Activated T-cell treated with anti-CD3 and anti-CD28 coated beads, Interleukin-2, amount 50 U/mL, for 72 hours (primary cell): ENCODE measurements around the gene ITPA. TPM values are rescaled to one million over a fixed set of nuclear protein-coding genes. Genes with fewer than 3 reads are reported as not detected.

Source experiments
- ATAC-seq, 2 donors: fragments of 150-1000 bp; cut with Tn5 transposase; replicated peaks in 1 of 2; 2 replicates each; pipeline ENCODE4 v1.10.0; 2021; ENCODE audit warnings: moderate library complexity in 2 of 2, mild to moderate bottlenecking in 1 of 2
- DNase-seq, 2 donors: peaks; one replicate each; pipeline ENCODE4 v3.0.0; 2021 to 2022; ENCODE audit warnings: mixed read lengths in 1 of 2
- H3K27ac Mint-ChIP-seq: one replicate; pipeline ENCODE4 v1.8.0; 2022; ENCODE audit warnings: mild to moderate bottlenecking, moderate library complexity, mixed read lengths
- H3K27me3 Mint-ChIP-seq: one replicate; pipeline ENCODE4 v1.8.0; 2022; ENCODE audit warnings: low read depth, mixed read lengths
- H3K36me3 Mint-ChIP-seq, 2 donors: one replicate each; pipeline ENCODE4 v1.8.0; 2022; ENCODE audit warnings: mixed read lengths in 2 of 2, mild to moderate bottlenecking in 1 of 2; ENCODE audit not compliant: insufficient read depth in 2 of 2
- H3K4me1 Mint-ChIP-seq: one replicate; pipeline ENCODE4 v1.8.0; 2022; ENCODE audit warnings: low read depth, mixed read lengths
- H3K4me3 Mint-ChIP-seq, 2 donors: one replicate each; pipeline ENCODE4 v1.8.0; 2022; ENCODE audit warnings: mild to moderate bottlenecking in 2 of 2, mixed read lengths in 2 of 2, moderate library complexity in 2 of 2
- H3K9me3 Mint-ChIP-seq, 2 donors: one replicate each; pipeline ENCODE4 v1.8.0; 2022; ENCODE audit warnings: mixed read lengths in 2 of 2
- total RNA-seq, 2 donors: library from RNA; stranded (reverse); gene quantifications; one replicate each; pipeline ENCODE4 v1.2.3, GENCODE V29; 2022

ITPA gene
- 10 to 100 TPM; 66.0 to 67.0 TPM for total RNA-seq

DNA sequence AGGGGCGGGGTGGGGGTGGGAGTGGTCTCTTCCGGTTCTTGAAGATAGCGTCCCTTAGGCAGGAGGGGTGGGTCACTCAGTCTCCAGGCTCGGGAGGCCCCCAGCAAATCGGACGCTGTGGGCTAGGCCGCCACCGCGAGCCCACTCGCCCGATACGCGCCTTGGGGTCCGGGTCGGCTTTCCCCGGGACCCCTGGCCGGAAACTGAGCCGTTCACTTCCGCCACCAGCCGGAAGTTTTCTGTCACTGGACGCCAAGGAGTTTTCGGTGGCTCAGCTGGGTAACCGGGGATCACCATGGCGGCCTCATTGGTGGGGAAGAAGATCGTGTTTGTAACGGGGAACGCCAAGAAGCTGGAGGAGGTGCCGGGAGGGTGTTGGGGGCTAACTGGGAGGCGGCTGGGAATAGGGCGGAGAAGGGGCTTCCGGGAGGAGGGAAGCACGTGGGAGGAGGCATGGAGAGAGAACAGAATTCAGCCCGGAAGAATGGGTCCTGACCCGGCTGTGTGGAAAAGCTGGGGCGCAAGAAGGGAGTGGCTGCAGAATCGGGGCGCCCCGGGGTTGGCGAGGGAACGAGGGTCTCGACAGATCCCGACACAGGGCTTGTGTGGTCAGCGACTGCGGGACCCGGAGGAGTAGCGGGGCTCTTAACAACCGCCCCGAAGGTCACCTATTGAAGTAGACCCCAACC lies at the start of gene ITPA:
Gene ITPA, plus strand, starts transcription at position 242 of the 689 bp plus-strand sequence. Its CDS starts 54 bp downstream, at position 296.
- no peaks in the 10 kb centered on the region for H3K9me3 Mint-ChIP-seq
- ATAC-seq = peak; percentile 64 to 68
- H3K27ac Mint-ChIP-seq = peak within 1 kb of the TSS; percentile 92
- H3K4me3 Mint-ChIP-seq = peak within 1 kb of the TSS; percentile 89 to 100
- peaks cover 49% of the 10 kb centered on the region for H3K4me1 Mint-ChIP-seq
- peak; percentile 73 to 75 for DNase-seq
- no peaks in the 10 kb centered on the region for H3K27me3 Mint-ChIP-seq
- H3K36me3 Mint-ChIP-seq = peaks cover 12% of the 10 kb centered on the region in 2 donors

DNA sequence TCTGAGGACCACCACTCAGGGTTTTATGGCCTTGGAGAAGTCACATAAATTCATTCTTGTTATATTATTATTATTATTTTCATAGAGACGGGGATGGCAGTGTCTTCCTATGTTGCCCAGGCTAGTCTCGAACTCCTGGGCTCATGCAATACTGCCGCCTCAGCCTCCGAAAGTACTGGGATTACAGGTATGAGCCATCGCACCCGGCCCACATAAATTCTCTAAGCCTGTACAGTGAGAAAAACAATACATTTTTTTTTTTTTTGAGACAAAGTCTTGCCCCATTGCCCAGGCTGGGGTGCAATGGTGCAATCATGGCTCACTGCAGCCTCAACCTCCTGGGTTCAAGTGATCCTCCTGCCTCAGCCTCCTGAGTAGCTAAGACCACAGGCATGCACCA lies 48.9 kb upstream of the ITPA start:
- no peak for DNase-seq
- peak overlapping the region in 1 of 2 donors; percentile 8 for H3K4me3 Mint-ChIP-seq
- ATAC-seq = no peak

DNA sequence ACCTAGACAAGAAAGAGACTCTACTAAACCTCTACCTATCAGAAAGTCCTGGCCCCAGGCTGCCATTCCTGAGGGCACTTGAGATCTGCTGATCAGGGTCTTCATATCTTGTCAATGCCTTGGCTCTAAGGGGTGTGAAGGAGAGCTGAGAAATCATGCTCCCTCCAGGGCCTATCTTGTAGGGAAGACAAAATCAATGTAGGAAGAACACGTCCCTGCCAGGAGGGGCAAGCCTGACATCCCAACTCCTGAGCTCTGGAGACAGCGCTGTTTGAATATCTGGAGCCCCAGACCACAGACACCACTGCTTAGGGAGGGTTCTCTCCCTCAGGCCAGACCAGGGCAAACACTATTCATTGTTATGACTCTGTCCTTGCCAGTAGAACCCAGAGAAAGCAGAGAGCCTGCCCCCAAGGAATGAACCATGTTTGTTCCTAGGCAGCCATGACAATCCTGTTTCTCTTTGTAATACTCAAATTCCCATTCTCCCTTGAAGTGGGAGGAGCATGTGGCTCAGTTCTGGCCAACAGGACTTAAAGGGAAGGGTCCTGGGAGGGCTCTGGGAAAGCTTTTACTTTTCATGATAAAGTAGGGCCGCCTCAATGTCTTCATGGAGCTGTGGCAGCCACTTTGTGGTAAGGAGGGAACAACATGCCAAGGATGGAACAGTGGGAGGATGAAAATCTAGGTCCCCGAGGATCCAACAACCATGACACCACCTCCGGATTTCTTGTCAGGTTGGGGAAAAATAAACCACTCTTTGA lies 47.8 kb upstream of the ITPA start:
- peaks cover 28% of the 10 kb centered on the region for H3K4me1 Mint-ChIP-seq
- no peak overlapping the region for H3K27ac Mint-ChIP-seq
- peaks cover 3 to 6% of the 10 kb centered on the region in 2 donors for H3K36me3 Mint-ChIP-seq

More for the DNA sequence above, 48.9 kb upstream of the ITPA start:
- no peak overlapping the region for H3K27ac Mint-ChIP-seq
- H3K4me1 Mint-ChIP-seq = peaks cover 39% of the 10 kb centered on the region
- no peaks in the 10 kb centered on the region for H3K27me3 Mint-ChIP-seq
- H3K9me3 Mint-ChIP-seq = no peaks in the 10 kb centered on the region
- H3K36me3 Mint-ChIP-seq = peaks cover 6 to 10% of the 10 kb centered on the region in 2 donors

GRCh38 chr20:3162080-3162611 lies 47.2 kb upstream of the ITPA start:
- Mint-ChIP-seq H3K4me3 (no peak overlapping the region), H3K27me3 (no peaks in the 10 kb centered on the region), H3K27ac (no peak overlapping the region), H3K36me3 (peaks cover 3 to 6% of the 10 kb centered on the region in 2 donors), H3K9me3 (no peaks in the 10 kb centered on the region), H3K4me1 (peaks cover 22% of the 10 kb centered on the region)
- ATAC-seq = no peak
- DNase-seq = no peak

More for the DNA sequence above, 47.8 kb upstream of the ITPA start:
- DNase-seq (no peak), ATAC-seq (no peak)
- H3K27me3 Mint-ChIP-seq = no peaks in the 10 kb centered on the region
- no peak overlapping the region for H3K4me3 Mint-ChIP-seq
- no peaks in the 10 kb centered on the region for H3K9me3 Mint-ChIP-seq

DNA sequence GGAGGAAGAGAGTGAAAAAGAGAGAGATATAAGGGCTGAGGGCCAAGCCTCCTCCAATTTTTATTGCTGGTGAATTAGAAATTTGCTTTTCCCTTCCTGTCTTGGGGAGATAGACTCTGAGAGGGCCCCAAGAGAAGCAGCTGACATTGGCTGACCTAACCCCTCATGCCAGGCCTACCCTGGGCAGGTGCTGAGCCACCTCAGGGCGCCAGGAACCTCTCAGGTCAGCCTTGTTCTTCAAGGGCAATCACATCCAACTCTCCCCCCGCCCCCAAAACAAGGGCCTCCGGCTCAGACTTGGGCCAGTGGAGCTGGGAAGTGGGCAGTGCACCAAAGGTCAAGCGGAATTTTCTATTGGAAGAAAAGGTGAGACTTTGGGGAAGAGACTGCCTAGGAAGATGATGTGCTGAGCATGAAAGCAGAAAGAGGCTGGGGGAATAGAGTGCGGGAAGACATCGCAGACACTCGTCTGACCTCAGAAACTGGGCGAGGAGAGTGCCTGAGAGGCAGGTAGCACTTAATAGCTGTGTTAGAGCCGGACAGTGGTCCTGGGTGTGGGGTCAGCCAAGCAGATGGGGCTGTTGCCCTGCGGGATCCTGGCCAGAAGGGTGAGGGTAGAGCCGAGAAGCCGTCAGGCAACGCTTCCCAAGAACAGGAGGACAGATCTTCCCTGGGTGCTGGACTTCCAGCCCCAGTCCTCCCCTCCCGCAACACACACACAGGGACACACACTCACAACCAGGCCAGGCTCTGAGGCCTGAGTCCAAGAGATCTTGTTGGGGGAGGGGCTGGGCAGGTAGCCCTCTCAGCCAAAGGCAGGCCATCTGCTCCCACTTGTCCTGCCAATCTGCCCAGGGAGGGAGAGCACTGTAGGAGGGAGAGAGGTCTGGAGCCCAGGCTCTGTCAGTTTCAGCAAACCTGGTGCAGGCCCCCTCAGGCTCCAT lies 45.9 kb upstream of the ITPA start:
- no peak for DNase-seq
- Mint-ChIP-seq H3K9me3 (no peaks in the 10 kb centered on the region), H3K36me3 (peaks cover 3 to 6% of the 10 kb centered on the region in 2 donors), H3K27ac (no peak overlapping the region), H3K4me1 (peaks cover 10% of the 10 kb centered on the region), H3K27me3 (peaks cover 1% of the 10 kb centered on the region), H3K4me3 (no peak overlapping the region)
- ATAC-seq = no peak

DNA sequence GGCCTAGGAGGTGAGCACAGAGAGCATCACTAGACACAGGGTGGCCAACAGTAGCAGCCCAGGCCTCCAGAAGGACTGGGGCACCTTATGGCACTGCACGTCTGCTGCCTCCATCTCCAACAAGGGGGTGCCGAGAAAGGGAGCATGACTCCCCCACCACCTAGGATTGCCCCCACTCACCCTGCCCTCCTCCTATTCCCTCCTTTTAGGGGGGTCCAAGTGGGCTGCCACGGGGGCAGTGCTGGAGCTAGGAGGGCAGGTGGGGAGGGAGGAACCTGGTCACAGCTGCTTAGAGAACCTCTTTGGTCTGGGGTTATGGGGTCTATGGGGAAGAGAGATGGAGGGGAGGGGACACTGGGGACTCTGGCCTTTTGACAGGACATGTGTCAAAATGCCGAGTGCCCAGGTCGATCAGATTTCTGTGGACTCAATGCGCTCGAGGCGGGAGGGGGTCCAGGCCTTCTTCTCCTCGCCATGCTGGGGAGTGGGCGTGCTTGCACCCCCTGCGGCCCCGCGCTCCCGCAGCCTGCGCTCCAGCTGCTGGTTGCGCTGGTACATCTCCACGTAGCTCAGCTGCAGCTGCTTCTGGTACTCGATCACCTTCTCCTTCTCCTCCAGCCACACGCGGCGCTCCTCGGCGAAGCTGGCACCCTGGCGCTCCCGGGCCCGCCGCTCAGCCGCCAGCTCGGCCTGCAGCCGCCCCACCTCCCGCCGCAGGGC lies 45.1 kb upstream of the ITPA start:
- ATAC-seq (no peak), DNase-seq (no peak)
- no peaks in the 10 kb centered on the region for H3K9me3 Mint-ChIP-seq
- H3K27me3 Mint-ChIP-seq = peaks cover 10% of the 10 kb centered on the region
- H3K4me3 Mint-ChIP-seq = no peak overlapping the region
- peaks cover 4% of the 10 kb centered on the region for H3K4me1 Mint-ChIP-seq
- no peak overlapping the region for H3K27ac Mint-ChIP-seq
- H3K36me3 Mint-ChIP-seq = peaks cover 1 to 3% of the 10 kb centered on the region in 2 donors

GRCh38 chr20:3164763-3165410 lies 44.4 kb upstream of the ITPA start:
- no peaks in the 10 kb centered on the region for H3K9me3 Mint-ChIP-seq
- peaks cover 15% of the 10 kb centered on the region for H3K27me3 Mint-ChIP-seq
- H3K36me3 Mint-ChIP-seq = no peaks in the 10 kb centered on the region
- DNase-seq (no peak), ATAC-seq (no peak)
- H3K4me1 Mint-ChIP-seq = peaks cover 2% of the 10 kb centered on the region
- no peak overlapping the region for H3K4me3 Mint-ChIP-seq
- H3K27ac Mint-ChIP-seq = no peak overlapping the region

DNA sequence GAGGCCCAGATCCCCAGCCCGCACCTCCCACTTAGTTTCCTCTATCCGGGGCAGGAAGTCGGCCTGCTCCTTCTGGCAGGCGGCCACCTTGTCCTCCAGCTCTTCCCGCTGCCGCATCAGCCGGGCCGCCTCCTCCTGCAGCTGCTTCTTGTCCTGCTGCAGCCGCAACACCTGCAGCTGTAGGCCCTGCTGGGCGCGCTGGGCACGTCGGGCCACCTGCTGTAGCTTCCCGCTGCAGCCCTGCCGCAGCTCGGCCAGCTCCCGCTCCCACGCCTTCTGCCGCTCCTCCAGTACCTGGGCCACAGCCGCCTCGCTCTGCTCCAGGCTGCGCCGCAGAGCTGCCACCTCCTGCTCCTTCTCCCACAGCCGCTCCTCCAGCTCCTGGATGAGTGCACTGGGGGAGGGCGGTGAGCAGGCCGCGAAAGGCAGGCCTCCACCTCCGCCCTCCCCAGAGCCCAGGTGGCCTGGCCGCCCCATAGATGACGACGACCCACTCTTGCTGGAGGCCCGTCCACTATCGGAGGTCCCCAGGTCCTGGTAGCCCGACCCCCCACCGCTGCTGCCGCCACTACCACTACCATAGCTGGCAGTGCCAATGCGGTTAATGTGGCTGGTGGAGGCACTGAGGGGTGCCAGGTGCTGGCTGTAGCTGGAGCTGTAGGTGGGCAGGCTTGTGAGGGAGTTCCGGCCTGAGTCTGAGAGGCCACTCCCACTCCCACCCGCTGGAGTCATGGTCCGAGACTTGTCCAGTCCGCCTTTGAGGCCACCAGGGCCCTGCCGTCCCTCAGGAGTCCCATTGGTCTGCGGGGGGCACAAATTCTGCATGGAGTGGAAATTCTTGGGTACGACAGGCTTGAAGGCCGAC lies 43.6 kb upstream of the ITPA start:
- Mint-ChIP-seq H3K9me3 (no peaks in the 10 kb centered on the region), H3K4me1 (no peaks in the 10 kb centered on the region), H3K27ac (no peak overlapping the region), H3K36me3 (no peaks in the 10 kb centered on the region), H3K27me3 (peaks cover 15% of the 10 kb centered on the region), H3K4me3 (peak overlapping the region in 1 of 2 donors; percentile 12)
- ATAC-seq (no peak), DNase-seq (no peak)

DNA sequence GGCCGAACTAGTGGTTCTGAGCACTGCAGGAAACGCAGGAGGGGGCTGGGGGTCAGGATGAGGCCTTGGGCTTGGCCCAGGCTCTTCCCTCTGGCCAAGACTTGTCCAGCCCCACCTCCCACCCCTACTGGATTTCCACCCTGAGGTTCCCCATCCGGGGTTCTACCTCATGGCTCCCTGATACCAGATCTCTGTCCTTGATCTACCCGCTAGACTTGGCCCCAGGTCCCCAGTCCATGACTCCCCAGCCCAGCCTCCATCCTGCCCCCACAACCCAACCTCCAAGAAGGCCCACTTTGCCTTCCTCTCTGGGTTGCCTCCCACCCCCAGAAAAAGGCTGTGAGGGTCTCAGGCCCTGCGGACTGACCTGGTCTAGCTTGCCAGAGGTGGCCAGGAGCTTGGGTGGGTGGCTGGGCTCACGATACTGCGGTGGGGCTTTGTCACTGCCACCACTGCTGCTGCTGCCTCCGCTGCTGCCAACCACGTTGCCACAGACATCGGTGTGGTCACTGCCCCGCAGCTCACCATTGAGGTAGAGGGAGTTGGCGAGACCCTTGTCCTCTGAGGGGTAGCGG lies 42.9 kb upstream of the ITPA start:
- Mint-ChIP-seq H3K27ac (no peak overlapping the region), H3K27me3 (peaks cover 15% of the 10 kb centered on the region), H3K9me3 (no peaks in the 10 kb centered on the region), H3K4me3 (no peak overlapping the region), H3K36me3 (no peaks in the 10 kb centered on the region), H3K4me1 (no peaks in the 10 kb centered on the region)
- ATAC-seq = no peak
- DNase-seq = no peak

DNA sequence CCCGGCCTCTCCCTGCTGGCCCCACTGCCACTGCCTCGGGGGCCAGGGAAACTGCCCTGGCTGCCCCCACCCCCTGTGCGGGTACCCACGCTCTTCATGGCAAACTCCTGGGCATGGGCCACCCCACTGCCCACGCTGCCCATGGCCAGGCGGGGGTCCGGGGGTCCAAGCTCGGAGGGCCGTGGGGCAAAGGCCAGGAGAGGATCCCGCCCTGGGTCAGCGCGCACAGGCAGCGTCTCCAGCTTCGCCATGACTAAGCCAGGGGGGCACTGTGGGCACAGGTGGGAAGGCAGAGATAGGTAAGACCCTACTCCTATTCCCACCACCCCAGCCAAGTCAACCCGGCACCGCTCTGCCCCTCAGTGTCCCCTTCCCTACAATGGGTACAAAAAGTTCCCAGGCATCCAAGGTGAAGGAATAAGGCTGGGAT lies 42.4 kb upstream of the ITPA start:
- ATAC-seq (no peak), DNase-seq (no peak)
- no peak overlapping the region for H3K4me3 Mint-ChIP-seq
- H3K27me3 Mint-ChIP-seq = peaks cover 18% of the 10 kb centered on the region
- H3K27ac Mint-ChIP-seq = no peak overlapping the region
- no peaks in the 10 kb centered on the region for H3K9me3 Mint-ChIP-seq
- H3K36me3 Mint-ChIP-seq = no peaks in the 10 kb centered on the region
- H3K4me1 Mint-ChIP-seq = no peaks in the 10 kb centered on the region

- no peak overlapping the region for H3K27ac Mint-ChIP-seq
- ATAC-seq (no peak), DNase-seq (no peak)
- peaks cover 25% of the 10 kb centered on the region for H3K27me3 Mint-ChIP-seq
- peaks cover 5% of the 10 kb centered on the region for H3K4me1 Mint-ChIP-seq
- H3K4me3 Mint-ChIP-seq = peak overlapping the region in 1 of 2 donors; percentile 7
- no peaks in the 10 kb centered on the region for H3K36me3 Mint-ChIP-seq
- no peaks in the 10 kb centered on the region for H3K9me3 Mint-ChIP-seq
These were observed 41.6 kb upstream of the ITPA start for GRCh38 chr20:3167738-3168078.
